Naive thymus-derived CD4-positive, alpha-beta T cell (primary cell): ENCODE results near the gene NF2. TPM values are rescaled to one million over a fixed set of nuclear protein-coding genes. Genes with fewer than 3 reads are reported as not detected.

Source experiments
- ATAC-seq: fragments of 150-1000 bp; cut with Tn5 transposase; 2 replicates; pipeline ENCODE4 v1.10.0; 2021; ENCODE audit warnings: mild to moderate bottlenecking, moderate library complexity
- CTCF ChIA-PET: fragments of 350-600 bp; sonication (Branson Sonifier 250); formaldehyde crosslinking; loops from one replicate; lab custom pipeline; 2021; ENCODE audit warnings: antibody characterized with exemption; lab: Charles Lee
- POLR2A ChIA-PET: fragments of 350-600 bp; sonication (Branson Sonifier 250); formaldehyde crosslinking; loops from one replicate; lab custom pipeline; 2021; ENCODE audit warnings: antibody characterized with exemption, inconsistent platforms; lab: Charles Lee
- DNase-seq, 9 donors: peaks; one replicate each; pipeline versions ENCODE4 v3.0.0 to v3.0.0-alpha.2; 2020 to 2022; ENCODE audit warnings: mixed read lengths in 1 of 9
- H3K27ac ChIP-seq: one replicate; pipeline ENCODE4 v1.7.0; 2013; ENCODE audit warnings: mild to moderate bottlenecking, low read depth, low read length, moderate library complexity
- H3K27me3 ChIP-seq, 2 donors: one replicate each; pipeline ENCODE4 v1.7.0; 2013; ENCODE audit warnings: low read length in 2 of 2, mild to moderate bottlenecking in 2 of 2, moderate library complexity in 2 of 2; ENCODE audit not compliant: control insufficient read depth in 2 of 2, insufficient read depth in 2 of 2
- H3K36me3 ChIP-seq, 3 experiments: 1 replicate in 2 of 3; 2 replicates in 1 of 3; pipeline ENCODE4 v1.7.0; 2013; ENCODE audit warnings: low read length in 3 of 3, mild to moderate bottlenecking in 3 of 3, moderate library complexity in 1 of 3; ENCODE audit not compliant: insufficient read depth in 3 of 3, control insufficient read depth in 2 of 3
- H3K4me1 ChIP-seq, 2 donors: one replicate each; pipeline ENCODE4 v1.7.0; 2013; ENCODE audit warnings: low read length in 2 of 2, mild to moderate bottlenecking in 2 of 2, moderate library complexity in 1 of 2; ENCODE audit not compliant: control insufficient read depth in 2 of 2, insufficient read depth in 2 of 2
- H3K4me3 ChIP-seq: 2 replicates; pipeline ENCODE4 v1.7.0; 2013; ENCODE audit warnings: mild to moderate bottlenecking, low read length
- H3K9me3 ChIP-seq, 3 experiments: 1 replicate in 2 of 3; 2 replicates in 1 of 3; pipeline ENCODE4 v1.7.0; 2013; ENCODE audit warnings: low read length in 3 of 3; ENCODE audit not compliant: control insufficient read depth in 2 of 3
- H3K27ac Mint-ChIP-seq, 9 donors: one replicate each; pipeline ENCODE4 v1.8.0; 2020 to 2022; ENCODE audit warnings: mixed read lengths in 9 of 9, mild to moderate bottlenecking in 8 of 9, moderate library complexity in 5 of 9, inconsistent platforms in 2 of 9
- H3K27me3 Mint-ChIP-seq, 5 donors: one replicate each; pipeline ENCODE4 v1.8.0; 2021 to 2022; ENCODE audit warnings: mixed read lengths in 5 of 5, mild to moderate bottlenecking in 1 of 5
- H3K36me3 Mint-ChIP-seq, 5 donors: one replicate each; pipeline ENCODE4 v1.8.0; 2020 to 2022; ENCODE audit warnings: mixed read lengths in 5 of 5, mild to moderate bottlenecking in 3 of 5, inconsistent platforms in 1 of 5
- H3K4me1 Mint-ChIP-seq, 7 donors: one replicate each; pipeline ENCODE4 v1.8.0; 2020 to 2022; ENCODE audit warnings: mixed read lengths in 7 of 7, mild to moderate bottlenecking in 3 of 7, inconsistent platforms in 1 of 7
- H3K4me3 Mint-ChIP-seq, 10 donors: one replicate each; pipeline ENCODE4 v1.8.0; 2020 to 2022; ENCODE audit warnings: mild to moderate bottlenecking in 10 of 10, mixed read lengths in 10 of 10, moderate library complexity in 6 of 10, inconsistent platforms in 2 of 10
- H3K9me3 Mint-ChIP-seq, 11 donors: one replicate each; pipeline ENCODE4 v1.8.0; 2020 to 2022; ENCODE audit warnings: mixed read lengths in 11 of 11, mild to moderate bottlenecking in 4 of 11, inconsistent platforms in 1 of 11, moderate library complexity in 1 of 11
- intact Hi-C, 2 donors: fragments of 100-400 bp; cut with micrococcal nuclease; formaldehyde crosslinking; loops; one replicate each; pipeline ENCODE4 v1.15.1; 2023
- polyA plus RNA-seq, 2 donors: library from polyadenylated mRNA; unstranded; fragments of 300-500 nt; fragmentation: Illumina TruSeq; gene quantifications; one replicate each; pipeline ENCODE4 v1.2.3, GENCODE V29; 2021
- total RNA-seq, 6 experiments: library from RNA in 5 of 6; stranded (reverse) in 5 of 6; gene quantifications; 1 replicate in 5 of 6; 2 replicates in 1 of 6; pipeline ENCODE4 v1.2.3 and lab custom pipeline; 2021 to 2026

The NF2 gene
- total and polyA plus RNA-seq, 7 experiments from 2014 or later, result 15.6 to 56.3 (median 27.6) TPM

DNA sequence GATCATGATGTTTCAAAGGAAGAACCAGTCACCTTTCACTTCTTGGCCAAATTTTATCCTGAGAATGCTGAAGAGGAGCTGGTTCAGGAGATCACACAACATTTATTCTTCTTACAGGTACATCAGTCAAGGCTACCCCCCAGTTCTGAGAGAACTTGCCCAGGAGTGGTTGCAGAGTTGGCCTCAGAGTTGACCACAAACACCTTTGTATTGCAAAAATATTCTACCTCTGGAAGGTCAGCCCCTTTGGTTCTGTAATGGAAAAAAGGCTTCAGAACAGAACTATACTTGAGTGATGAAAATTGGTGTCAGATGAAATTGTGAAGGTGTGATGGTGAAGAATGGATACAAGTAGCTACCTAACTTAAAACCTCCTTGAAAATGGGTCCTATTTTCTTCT is 35.7 kb downstream of the NF2 start:
- intact Hi-C loops, result loop anchor here in 1 of 2 donors (5.0 kb wide), 1 partner anchor 368 kb away; no protein-coding TSS in a partner anchor
- Histone ChIP-seq H3K4me1 (no peaks in the 10 kb centered on the region), H3K4me3 (no peak overlapping the region), H3K9me3 (no peaks in the 10 kb centered on the region), H3K27me3 (no peaks in the 10 kb centered on the region), H3K27ac (no peak overlapping the region), H3K36me3 (peaks cover 0 to 46% (median 4%) of the 10 kb centered on the region in 3 experiments)
- Mint-ChIP-seq H3K27ac (peak overlapping the region in 2 of 9 donors; percentile 23 to 67), H3K36me3 (peaks cover 10 to 40% (median 20%) of the 10 kb centered on the region in 5 donors), H3K4me3 (no peak overlapping the region), H3K4me1 (peaks cover 7 to 27% (median 11%) of the 10 kb centered on the region in 7 donors), H3K27me3 (no peaks in the 10 kb centered on the region), H3K9me3 (no peaks in the 10 kb centered on the region)
- POLR2A ChIA-PET, result interaction anchor here (0.5 kb wide), 1 partner anchor 157 kb away, joined by 3 read pairs; no protein-coding TSS in a partner anchor
- DNase-seq (no peak), ATAC-seq (no peak)
- CTCF ChIA-PET, result interaction anchor here (0.5 to 1.2 kb wide), 3 partner anchors 13 to 449 kb away, joined by 3 to 4 read pairs (median 3); no protein-coding TSS in a partner anchor

DNA sequence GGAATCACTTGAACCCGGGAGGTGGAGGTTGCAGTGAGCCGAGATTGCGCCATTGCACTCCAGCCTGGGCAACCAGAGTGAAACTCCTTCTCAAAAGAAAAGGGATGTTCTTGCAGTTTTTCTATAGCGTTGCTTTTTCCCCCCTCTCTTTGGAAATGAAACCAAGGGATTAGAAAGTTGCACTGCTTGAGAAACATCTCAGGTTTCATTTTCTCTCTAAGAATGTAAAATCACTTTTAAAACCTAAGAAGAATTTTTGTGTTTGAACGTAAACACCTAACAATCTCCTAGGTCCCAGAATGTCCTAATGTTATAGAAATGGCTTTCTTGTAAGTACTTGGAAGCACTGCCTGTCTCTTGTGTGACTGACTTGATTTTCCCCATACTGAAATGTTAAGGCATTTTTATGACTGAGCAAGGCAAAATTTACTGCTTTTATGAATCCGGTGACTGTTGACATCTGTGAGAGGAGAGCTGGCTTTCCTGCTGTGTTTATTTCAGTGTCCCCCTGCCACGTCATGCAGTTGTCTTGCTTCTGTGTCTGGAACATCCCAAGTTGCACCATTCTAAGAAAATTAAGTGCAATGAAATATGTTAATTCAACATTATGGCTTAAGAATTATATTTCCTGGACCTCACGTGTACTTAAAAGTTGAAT is 37.7 kb downstream of the NF2 start:
- ChIA-PET CTCF (no interaction called here), POLR2A (no interaction called here)
- peaks cover 0 to 25% (median 2%) of the 10 kb centered on the region in 7 donors for H3K4me1 Mint-ChIP-seq
- Histone ChIP-seq H3K36me3 (peaks cover 0 to 56% (median 4%) of the 10 kb centered on the region in 3 experiments), H3K27ac (no peak overlapping the region), H3K27me3 (no peaks in the 10 kb centered on the region), H3K4me1 (no peaks in the 10 kb centered on the region), H3K9me3 (no peaks in the 10 kb centered on the region), H3K4me3 (no peak overlapping the region)
- H3K27me3 Mint-ChIP-seq, result no peaks in the 10 kb centered on the region
- DNase-seq, result no peak
- peak overlapping the region in 1 of 9 donors; percentile 8 for H3K27ac Mint-ChIP-seq
- intact Hi-C loops, result no loop called here
- peaks cover 10 to 51% (median 29%) of the 10 kb centered on the region in 5 donors for H3K36me3 Mint-ChIP-seq
- ATAC-seq, result no peak
- H3K4me3 Mint-ChIP-seq, result no peak overlapping the region
- H3K9me3 Mint-ChIP-seq, result no peaks in the 10 kb centered on the region

DNA sequence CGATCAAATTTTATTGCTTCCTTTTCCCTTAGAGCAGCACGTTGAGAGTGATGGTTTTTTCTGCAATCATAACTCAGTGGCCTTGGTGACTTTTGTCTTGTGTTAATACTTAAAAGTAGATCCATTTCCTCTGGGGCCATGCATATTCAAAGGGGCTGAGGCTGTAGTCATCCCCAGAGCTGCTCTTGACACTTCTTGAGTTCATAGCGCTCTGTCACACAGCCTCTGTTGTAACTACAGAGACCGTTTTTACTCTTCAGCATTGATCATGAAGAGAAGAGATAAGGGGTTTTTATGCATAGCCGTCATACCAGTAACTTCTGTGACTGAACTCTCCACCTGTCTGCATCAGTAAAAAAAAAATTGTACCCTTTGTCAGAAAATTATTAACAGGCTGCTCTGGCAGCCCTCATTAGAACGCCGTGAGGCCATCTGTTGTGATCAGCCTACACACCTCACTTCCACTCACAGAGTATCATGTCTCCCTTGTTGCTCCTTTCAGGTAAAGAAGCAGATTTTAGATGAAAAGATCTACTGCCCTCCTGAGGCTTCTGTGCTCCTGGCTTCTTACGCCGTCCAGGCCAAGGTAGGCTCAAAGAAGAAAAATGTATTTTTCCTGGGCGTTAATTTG is 38.4 kb downstream of the NF2 start:
- Mint-ChIP-seq H3K4me1 (peaks cover 0 to 25% (median 2%) of the 10 kb centered on the region in 7 donors), H3K36me3 (peaks cover 10 to 52% (median 29%) of the 10 kb centered on the region in 5 donors), H3K9me3 (no peaks in the 10 kb centered on the region), H3K27ac (peak overlapping the region in 3 of 9 donors; percentile 8 to 45 (median 9)), H3K4me3 (peak overlapping the region in 1 of 10 donors; percentile 4), H3K27me3 (no peaks in the 10 kb centered on the region)
- intact Hi-C loops, result no loop called here
- H3K4me1 ChIP-seq, result no peaks in the 10 kb centered on the region
- DNase-seq, result no peak
- H3K27me3 ChIP-seq, result no peaks in the 10 kb centered on the region
- H3K36me3 ChIP-seq, result peaks cover 0 to 51% (median under 1%) of the 10 kb centered on the region in 3 experiments
- POLR2A ChIA-PET, result no interaction called here
- H3K27ac ChIP-seq, result no peak overlapping the region
- H3K9me3 ChIP-seq, result no peaks in the 10 kb centered on the region
- no peak overlapping the region for H3K4me3 ChIP-seq
- no peak for ATAC-seq
- CTCF ChIA-PET, result no interaction called here

DNA sequence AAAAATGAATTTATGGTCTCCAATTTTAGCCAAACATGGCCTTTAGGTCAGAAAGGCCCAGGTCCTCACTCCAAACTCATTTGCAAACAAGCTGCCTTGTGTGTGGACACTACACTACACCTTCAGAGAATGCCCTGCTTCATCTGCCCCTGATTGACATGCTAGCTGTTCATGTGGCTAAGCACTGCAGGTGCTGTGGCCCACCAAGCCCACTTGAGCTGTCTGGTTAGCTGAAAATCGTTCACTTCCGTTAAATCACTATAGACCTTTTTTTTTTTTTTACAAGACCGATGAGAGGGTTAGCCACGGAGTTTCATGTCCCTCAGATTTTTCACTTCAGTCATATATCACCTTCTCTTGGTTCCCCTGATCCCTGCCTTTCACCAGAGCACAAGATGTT is 39.3 kb downstream of the NF2 start:
- ChIA-PET POLR2A (no interaction called here), CTCF (no interaction called here)
- DNase-seq (no peak), ATAC-seq (no peak)
- H3K9me3 Mint-ChIP-seq, result no peaks in the 10 kb centered on the region
- Histone ChIP-seq H3K27ac (no peak overlapping the region), H3K9me3 (no peaks in the 10 kb centered on the region), H3K27me3 (no peaks in the 10 kb centered on the region), H3K4me3 (no peak overlapping the region), H3K4me1 (no peaks in the 10 kb centered on the region), H3K36me3 (peaks cover 0 to 47% (median 0%) of the 10 kb centered on the region in 3 experiments)
- intact Hi-C loops, result no loop called here
- peak overlapping the region in 2 of 9 donors; percentile 39 to 45 for H3K27ac Mint-ChIP-seq
- H3K4me1 Mint-ChIP-seq, result peaks cover 0 to 25% (median 2%) of the 10 kb centered on the region in 7 donors
- H3K36me3 Mint-ChIP-seq, result peaks cover 8 to 53% (median 32%) of the 10 kb centered on the region in 5 donors
- H3K27me3 Mint-ChIP-seq, result no peaks in the 10 kb centered on the region
- peak overlapping the region in 1 of 10 donors; percentile 21 for H3K4me3 Mint-ChIP-seq

DNA sequence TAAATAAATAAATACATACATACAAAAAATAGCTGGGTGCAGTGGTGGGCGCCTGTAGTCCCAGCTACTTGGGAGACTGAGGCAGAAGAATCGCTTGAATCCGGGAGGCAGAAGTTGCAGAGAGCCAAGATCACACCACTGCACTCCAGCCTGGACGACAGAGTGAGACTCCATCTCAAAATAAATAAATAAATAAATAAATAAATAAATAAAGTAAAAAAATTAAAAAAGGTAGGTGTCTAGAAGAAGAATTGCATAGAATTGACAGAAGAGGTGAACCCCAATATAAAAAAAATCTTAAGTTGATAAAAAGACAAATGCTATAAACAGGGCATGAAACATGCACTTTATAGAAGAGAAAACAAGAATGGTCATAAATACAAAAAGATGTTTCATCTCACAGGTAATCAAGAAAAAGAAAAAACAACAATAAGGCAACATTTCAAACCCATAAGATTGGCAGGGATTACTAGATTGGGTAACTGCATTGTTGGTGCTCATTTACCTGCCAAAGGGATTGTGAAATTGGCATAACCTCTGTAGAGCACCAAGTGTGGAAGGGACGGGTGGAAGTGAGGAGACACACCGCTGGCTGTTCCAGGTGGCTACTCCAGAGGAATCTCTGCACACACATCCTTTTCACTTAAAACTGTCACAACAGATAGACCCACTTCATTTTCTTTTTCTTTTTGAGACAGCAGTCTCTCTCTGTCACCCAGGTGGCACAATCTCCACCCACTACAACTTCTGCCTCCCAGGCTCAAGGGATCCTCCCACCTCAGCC is 44.7 kb downstream of the NF2 start:
- Mint-ChIP-seq H3K27ac (peak overlapping the region in 1 of 9 donors; percentile 14), H3K4me1 (peaks cover 0 to 3% (median 0%) of the 10 kb centered on the region in 7 donors), H3K36me3 (peaks cover 0 to 33% (median 20%) of the 10 kb centered on the region in 5 donors), H3K4me3 (no peak overlapping the region), H3K9me3 (no peaks in the 10 kb centered on the region), H3K27me3 (no peaks in the 10 kb centered on the region)
- no peaks in the 10 kb centered on the region for H3K9me3 ChIP-seq
- H3K36me3 ChIP-seq, result peaks cover 0 to 20% (median 3%) of the 10 kb centered on the region in 3 experiments
- no peaks in the 10 kb centered on the region for H3K27me3 ChIP-seq
- no peak for ATAC-seq
- no peak for DNase-seq
- H3K4me1 ChIP-seq, result no peaks in the 10 kb centered on the region
- no peak overlapping the region for H3K27ac ChIP-seq
- no peak overlapping the region for H3K4me3 ChIP-seq
- POLR2A ChIA-PET, result no interaction called here
- intact Hi-C loops, result no loop called here
- CTCF ChIA-PET, result no interaction called here

DNA sequence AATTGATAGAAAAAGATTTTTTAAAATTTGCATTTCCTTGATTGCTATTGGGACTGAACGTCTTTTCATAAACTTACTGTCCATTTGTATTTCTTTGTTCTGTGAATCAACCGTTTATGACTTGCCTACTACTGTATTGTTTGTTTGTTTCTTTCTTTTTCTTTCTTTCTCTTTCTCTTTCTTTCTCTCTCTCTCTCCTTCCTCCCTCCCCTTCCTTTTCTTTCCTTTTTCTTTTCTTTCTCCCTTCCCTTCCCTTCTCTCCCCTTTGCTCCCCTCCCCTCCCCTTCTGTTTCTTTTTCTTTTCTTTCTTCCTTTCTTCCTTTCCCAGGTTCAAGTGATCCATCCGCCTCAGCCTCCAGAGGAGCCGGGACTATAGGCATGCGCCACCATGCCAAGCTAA is 46.9 kb downstream of the NF2 start:
- intact Hi-C loops, result no loop called here
- DNase-seq (no peak), ATAC-seq (no peak)
- Mint-ChIP-seq H3K4me3 (no peak overlapping the region), H3K27me3 (no peaks in the 10 kb centered on the region), H3K4me1 (peaks cover 0 to 3% (median 0%) of the 10 kb centered on the region in 7 donors), H3K9me3 (no peaks in the 10 kb centered on the region), H3K27ac (peak overlapping the region in 1 of 9 donors; percentile 31), H3K36me3 (peaks cover 0 to 34% (median 15%) of the 10 kb centered on the region in 5 donors)
- H3K36me3 ChIP-seq, result peaks cover 0 to 21% (median 3%) of the 10 kb centered on the region in 3 experiments
- ChIA-PET CTCF (interaction anchor here (0.6 kb wide), 1 partner anchor 51 kb away, joined by 3 read pairs; no protein-coding TSS in a partner anchor), POLR2A (no interaction called here)
- no peaks in the 10 kb centered on the region for H3K4me1 ChIP-seq
- H3K9me3 ChIP-seq, result no peaks in the 10 kb centered on the region
- H3K27me3 ChIP-seq, result no peaks in the 10 kb centered on the region
- no peak overlapping the region for H3K27ac ChIP-seq
- no peak overlapping the region for H3K4me3 ChIP-seq
